ENCODE results near the gene BPTF. TPM values are rescaled to one million over a fixed set of nuclear protein-coding genes. Genes with fewer than 3 reads are reported as not detected.

Gene BPTF
- total and polyA plus RNA-seq, 2 of the 13 experiments (the other 11 are each of a cell fraction or from before 2014, with no cell fraction given) = 43.5 to 66.1 TPM

GRCh38 chr17:68019675-68020408, 194.5 kb downstream of the BPTF start (continued):
- peak; percentile 94; the same call in 1 of the 2 replicates for TF ChIP-seq ZNF564 (CRISPR knock-in tag; IDR thresholded peaks at IDR 0.05)
- no peak for TF ChIP-seq ZNF260 (CRISPR knock-in tag; IDR thresholded peaks at IDR 0.05; ENCODE audit: borderline replicate concordance, low read depth)
- peak; percentile 81 for TF ChIP-seq ZNF543 (CRISPR knock-in tag; IDR thresholded peaks at IDR 0.05)
- peak; percentile 47 for TF ChIP-seq NFATC3 (CRISPR knock-in tag; IDR thresholded peaks at IDR 0.05)
- no peak; the same call in none of the 2 replicates for TF ChIP-seq ZNF713 (CRISPR knock-in tag; IDR thresholded peaks at IDR 0.05)
- TF ChIP-seq ZFAT (CRISPR knock-in tag; conservative IDR thresholded peaks at IDR 0.05) = peak; percentile 83; the same call in 1 of the 2 replicates
- no peak for TF ChIP-seq ZNF572 (CRISPR knock-in tag; IDR thresholded peaks at IDR 0.05)
- TF ChIP-seq SALL2 (CRISPR knock-in tag; IDR thresholded peaks at IDR 0.05) = peak; percentile 97
- TF ChIP-seq ZNF496 (CRISPR knock-in tag; IDR thresholded peaks at IDR 0.05; ENCODE audit: insufficient replicate concordance) = no peak
- TF ChIP-seq FOXJ3 (CRISPR knock-in tag; IDR thresholded peaks at IDR 0.05; ENCODE audit: borderline replicate concordance) = 0 out of 2 replicates have a peak, but pooled peaks have one; percentile 32
- no peak for TF ChIP-seq SMARCE1 (IDR thresholded peaks at IDR 0.05; ENCODE audit: borderline replicate concordance)
- TF ChIP-seq TOPORS (CRISPR knock-in tag; IDR thresholded peaks at IDR 0.05) = peak; percentile 95
- TF ChIP-seq ZNF772 (CRISPR knock-in tag; IDR thresholded peaks at IDR 0.05) = peak; percentile 95
- TF ChIP-seq ZNF839 (CRISPR knock-in tag; IDR thresholded peaks at IDR 0.05; ENCODE audit: borderline replicate concordance) = no peak; the same call in 1 of the 2 replicates
- TF ChIP-seq CTCF (CRISPR knock-in tag; IDR thresholded peaks at IDR 0.05) = peak; percentile 65
- 0 out of 2 replicates have a peak, but pooled peaks have one; percentile 90 for TF ChIP-seq SATB2 (CRISPR knock-in tag; IDR thresholded peaks at IDR 0.05)
- TF ChIP-seq SP4 (CRISPR knock-in tag; IDR thresholded peaks at IDR 0.05) = peak; percentile 94
- no peak for TF ChIP-seq ZNF460 (CRISPR knock-in tag; IDR thresholded peaks at IDR 0.05; ENCODE audit: borderline replicate concordance)
- no peak for TF ChIP-seq ZMAT5 (CRISPR knock-in tag; IDR thresholded peaks at IDR 0.05; ENCODE audit: borderline replicate concordance, low read depth)
- peak; percentile 97; the same call in 1 of the 2 replicates for TF ChIP-seq NFKB2 (CRISPR knock-in tag; IDR thresholded peaks at IDR 0.05; ENCODE audit: borderline replicate concordance)
- TF ChIP-seq AHDC1 (CRISPR knock-in tag; IDR thresholded peaks at IDR 0.05; ENCODE audit: borderline replicate concordance) = peak; percentile 6; the same call in 1 of the 2 replicates
- peak; percentile 75; the same call in 1 of the 2 replicates for TF ChIP-seq ZSCAN30 (CRISPR knock-in tag; IDR thresholded peaks at IDR 0.05)
- TF ChIP-seq ZNF430 (CRISPR knock-in tag; IDR thresholded peaks at IDR 0.05) = peak; percentile 98

All from HepG2 (cell line).